GM18519 (cell line): ENCODE data around the gene WDR91.
A peak's percentile ranks its signal among the peaks of the same experiment; 100 is the strongest.

ENCODE experiments used
- ATAC-seq: cut with Tn5 transposase; IDR thresholded peaks from one replicate; pipeline ENCODE4 v1.9.1; 2021; ENCODE audit warnings: mild to moderate bottlenecking, moderate library complexity; ENCODE audit not compliant: unreplicated experiment, low FRiP score

The WDR91 gene

DNA sequence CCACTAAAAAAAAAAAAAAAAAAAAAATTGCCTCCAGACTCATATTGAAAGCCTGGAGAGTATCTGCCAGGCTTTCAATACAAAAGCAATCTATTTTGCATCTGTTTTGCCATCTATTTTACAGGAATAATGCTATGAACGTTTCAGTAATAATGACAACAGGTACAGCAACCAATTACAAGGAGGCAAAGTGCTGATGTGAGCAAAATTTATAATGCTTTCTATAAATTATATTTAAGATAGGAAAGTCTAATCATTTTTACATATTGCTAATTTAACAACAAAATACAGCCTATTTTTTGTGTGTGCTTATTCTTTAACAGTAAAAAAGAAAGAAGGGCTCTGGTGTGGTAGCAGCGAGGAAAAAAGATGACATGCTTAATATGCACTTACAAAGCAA lies 10.0 kb downstream of the WDR91 start:
- no peak for ATAC-seq

DNA sequence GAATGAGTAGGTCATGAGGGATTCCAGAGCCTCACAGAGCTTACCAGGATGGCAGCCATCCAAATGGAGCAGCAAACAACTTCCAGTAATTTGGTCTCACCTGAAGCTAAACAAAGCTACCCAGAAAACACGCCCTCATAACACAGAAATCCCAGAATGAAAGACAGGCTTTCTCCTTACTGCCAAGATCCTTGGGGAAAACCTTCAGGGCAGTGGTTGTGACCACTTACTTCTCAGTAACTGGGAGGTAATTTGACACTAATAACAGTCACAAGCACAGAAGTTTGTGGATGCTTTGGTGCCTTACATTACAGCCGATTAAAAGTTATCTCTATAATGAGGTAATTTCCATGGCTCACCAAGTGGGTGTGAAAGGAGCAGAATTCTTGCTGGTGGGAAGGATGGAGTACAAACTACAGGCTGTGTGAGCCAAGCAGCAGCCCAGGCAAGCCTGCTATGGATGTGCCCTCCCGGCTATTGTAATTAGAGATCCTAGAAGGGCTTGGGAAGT lies 10.4 kb downstream of the WDR91 start:
- ATAC-seq, result no peak

DNA sequence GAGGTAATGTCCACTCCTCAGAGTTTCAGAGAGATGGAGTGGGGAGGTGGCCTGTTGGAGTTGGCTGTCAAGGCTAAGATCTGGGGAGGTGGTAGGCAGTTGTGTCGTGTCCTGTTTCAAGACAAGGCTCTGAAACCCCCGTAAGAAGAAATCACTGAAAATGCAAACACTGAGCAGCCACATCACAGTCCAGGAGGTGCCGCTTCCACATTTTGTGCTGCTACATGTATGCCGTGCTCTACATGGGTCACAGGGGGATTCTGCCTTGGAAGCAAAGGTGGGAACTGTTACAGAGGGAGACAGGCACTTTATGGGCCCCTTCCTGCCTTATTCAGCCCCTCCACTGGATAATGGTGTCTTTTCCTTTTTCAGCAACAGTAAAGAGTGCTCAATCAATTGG lies 11.9 kb downstream of the WDR91 start:
- no peak for ATAC-seq

DNA sequence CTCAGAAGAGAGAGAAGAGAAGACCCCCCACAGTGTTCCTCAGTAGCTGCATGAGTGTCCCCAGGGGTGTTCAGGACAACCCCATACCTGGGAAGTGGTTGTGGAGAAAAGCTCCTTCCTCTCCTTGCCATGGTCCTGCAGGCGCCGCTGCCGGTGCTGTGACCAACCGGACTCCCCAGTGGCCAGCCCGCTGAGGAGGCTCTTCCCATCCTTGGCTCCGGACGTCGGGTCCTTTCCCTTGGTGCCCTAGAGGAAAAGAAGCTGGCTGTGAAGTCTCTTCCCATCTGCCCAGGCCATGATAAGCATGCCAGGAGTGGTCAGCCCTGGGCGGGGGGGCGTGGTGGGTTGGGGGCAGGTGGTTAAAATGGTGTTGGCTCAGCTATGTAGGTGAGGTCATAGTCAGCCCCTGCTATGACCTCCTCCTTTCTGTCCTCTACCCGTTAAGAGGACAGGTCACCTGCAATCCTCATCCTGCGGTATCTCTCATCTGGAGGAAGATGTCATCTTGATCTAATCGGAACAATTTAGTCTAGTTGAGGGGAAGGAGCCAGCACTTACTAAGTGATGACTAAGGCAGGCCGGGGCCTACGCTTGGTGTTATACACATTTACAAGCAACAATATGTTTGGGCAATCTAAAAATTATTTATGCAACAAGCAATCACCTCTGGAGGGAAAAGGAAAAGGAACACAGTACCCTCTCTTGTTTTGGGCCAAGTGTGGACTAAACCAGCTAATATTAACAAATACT lies 13.2 kb downstream of the WDR91 start:
- no peak for ATAC-seq

DNA sequence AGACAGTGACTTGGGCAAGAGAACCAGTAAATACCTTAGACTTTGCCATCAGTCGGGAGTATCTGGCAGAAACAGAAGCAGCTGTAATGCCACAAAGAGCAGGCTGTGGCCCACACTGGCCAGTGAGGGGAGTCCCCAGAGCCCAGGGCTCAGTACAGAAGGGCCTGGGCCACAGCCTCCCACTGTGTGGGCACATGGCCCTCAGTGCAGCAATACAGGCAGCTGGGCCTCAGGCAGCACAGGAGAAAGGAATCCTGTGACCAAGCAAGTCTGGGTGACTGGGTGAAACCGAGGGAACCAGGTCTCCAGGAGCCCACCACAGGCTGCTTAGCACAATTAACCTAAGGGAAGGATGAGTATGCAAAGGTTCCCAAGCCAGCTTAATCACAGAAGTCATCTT lies 14.0 kb downstream of the WDR91 start:
- no peak for ATAC-seq

DNA sequence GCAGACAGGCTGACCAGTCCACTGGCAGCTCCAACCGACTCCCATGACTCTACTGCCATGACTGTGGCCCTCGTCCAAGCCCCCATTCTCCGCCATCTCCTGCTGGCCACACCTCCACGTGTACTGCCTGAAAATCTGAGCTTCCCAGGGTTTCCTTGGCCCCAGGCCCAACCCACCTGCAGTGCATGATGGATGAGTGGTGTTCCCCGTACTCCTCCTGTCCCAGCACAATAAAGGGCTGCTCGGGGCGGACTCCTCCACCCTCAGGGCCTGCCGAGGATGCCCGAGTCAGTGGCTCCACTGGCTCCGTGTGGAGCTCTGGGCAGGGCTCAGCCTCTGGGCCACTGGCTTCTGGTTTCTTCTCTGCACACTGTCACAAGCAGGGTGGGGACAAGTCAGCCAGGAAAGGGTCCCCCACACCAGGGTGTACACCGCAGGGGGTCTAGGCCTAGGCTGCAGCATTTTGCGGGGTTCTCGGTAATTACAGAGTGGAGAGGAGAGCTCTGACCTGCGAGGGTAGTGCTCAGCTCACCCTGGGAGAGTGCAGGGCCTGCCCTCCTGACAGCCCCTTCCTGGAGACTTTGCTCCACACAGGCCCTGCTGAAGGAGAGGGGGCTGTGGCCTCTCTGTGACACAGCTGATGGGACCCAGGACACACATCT lies 15.2 kb downstream of the WDR91 start:
- no peak for ATAC-seq

DNA sequence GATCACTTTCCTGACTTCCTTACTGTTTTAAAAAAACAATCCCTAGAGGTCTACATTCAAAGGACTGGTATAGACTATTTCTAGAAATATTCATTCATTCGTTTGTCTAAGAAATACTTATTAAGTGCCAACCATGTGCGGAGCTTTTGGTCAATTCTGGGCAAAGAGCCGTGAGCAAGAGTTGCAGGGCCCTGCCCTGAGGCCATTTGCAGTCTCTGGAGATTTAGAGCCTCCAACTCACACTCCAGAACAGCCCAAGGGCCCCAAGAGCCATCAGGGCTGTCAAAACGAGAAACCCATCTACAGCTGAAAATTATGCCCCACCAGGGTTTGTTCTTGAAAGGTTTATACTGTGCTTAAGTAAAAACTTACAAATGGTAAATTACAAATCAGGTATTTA lies 16.2 kb downstream of the WDR91 start:
- ATAC-seq, result no peak

DNA sequence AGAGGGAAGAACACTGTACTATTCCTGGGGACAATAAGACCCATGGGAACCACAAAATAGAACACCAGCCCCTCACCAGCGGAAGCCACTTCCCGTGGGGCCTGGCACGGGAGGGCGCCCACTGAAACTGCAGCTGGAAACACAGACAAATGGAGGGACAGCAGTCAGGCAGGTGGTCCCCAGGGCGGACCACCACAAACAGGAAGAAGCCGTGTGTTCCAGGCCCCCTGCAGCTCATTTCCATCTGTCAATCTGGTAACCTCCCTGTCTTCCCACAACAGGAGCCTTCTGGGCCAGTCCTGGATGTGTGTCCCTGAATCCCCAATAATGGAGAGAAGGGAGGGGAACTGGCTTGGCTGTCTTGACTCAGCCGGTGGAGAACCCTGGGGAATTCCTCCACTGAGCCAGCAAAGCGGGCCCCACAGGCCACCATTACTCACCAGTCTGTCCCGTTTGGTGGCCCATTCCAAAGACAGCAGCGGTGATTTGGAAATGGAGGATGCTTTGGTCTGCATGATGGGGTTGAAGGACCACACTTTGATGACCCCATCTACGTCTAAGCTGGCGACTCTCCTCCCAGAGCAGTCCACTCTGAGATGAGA lies 16.7 kb downstream of the WDR91 start:
- no peak for ATAC-seq

DNA sequence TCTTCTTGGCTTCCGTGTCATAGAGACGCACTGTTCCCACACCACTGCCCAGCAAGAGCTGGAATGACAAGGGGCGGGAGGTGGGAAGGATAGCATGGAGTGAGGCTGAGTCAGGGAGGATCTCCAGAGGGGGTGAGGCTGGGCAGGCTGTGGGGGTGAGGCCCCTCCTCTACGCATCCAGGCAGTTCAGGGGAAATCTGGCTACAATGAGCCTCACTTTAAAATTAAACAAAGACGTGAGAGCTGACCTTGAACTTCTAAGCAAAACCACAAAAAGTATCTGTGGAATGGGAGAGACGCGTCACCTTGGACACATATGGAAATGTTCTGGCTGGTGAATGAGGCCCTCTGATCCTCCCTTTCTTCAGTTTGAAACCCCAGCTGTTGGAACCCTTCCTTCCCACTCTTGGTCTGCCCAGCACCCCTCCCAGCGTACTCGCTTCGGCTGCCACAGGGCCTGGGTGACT lies 17.7 kb downstream of the WDR91 start:
- no peak for ATAC-seq

DNA sequence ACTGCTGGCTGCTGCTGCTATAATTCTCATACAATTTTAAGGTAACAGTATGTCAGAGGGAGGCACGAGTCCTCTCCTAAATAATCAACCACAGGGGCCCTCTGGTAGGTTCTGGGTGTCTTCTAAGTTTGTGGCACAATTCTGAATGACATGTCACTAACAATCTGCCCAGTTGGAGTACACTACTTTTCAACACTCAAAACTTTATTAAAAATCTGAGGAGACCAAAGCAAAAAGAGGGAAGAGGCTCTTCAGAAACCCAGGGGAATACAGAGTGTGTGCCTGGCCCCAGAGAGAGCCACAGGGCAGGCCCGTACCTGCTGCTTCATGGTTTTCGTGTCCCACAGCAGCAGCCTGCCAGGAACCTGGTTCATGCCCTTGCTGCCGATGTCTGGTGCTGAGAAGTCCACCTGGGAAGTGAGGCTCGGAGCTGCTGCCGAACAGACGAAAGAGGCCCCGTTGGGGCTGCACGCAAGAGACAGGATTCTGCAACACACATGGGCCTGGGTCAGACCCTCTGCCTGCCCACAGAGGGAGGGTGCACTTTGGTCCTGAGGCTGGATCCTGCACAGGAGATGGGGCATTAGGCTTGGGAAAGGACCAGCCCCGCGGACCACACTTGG lies 18.3 kb downstream of the WDR91 start:
- ATAC-seq, result no peak

DNA sequence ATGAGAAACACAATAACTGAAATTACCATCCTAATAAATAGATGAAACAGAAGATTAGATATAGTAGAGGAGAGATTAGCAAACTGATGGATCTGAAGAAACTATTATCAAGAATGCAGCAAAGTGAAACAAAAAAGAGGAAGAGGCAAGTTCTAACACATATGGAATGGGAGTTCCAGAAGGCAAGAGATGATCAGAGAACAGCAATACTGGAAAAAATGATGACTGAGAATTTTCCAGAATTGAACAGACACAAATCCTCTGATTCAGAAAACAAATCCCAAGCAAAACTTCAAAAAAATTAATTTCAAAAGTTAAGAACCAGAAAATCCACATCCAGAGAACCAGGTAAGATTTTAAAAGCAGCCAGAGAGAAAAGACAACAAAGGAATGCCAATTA lies 20.6 kb downstream of the WDR91 start:
- ATAC-seq, result no peak

DNA sequence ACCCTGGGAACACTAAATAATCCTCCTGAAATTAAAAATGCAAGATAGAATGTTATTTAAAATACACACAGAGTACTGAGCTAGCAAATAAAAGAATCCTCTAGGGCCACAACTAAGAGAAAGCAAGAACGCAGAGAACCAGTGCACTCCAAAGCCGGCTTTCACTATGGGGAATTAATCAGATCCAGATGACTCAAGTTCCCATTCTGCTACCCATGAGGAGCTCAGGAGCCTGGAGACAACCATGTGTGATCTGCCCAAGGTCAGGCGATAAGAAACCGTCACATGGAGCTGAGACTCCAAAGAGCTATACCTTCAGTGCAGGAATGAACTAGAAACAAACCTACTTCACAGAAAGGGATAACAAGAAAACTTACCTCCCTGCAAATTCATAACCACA lies 21.4 kb downstream of the WDR91 start:
- no peak for ATAC-seq

DNA sequence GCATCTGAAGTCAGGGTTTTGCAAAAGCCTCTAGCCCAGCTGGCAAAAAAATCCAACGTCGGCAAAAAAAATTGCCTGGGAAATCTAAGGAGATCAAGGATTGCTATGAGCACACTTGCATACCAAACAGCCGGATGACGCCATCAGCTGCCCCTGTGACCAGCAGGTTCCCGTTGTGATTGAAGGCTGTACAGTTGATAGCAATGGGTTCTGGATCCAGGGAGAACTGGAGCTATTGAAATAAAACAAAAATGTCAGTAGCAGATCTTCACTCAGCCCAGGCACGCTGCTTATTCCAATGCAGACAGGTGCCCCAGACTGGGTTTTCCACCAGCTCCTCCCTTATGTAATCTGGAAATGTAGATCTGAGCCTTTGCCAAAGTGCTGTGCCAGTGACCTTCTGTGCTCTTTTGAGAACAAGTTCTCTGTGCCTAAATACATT lies 22.1 kb downstream of the WDR91 start:
- ATAC-seq, result no peak

DNA sequence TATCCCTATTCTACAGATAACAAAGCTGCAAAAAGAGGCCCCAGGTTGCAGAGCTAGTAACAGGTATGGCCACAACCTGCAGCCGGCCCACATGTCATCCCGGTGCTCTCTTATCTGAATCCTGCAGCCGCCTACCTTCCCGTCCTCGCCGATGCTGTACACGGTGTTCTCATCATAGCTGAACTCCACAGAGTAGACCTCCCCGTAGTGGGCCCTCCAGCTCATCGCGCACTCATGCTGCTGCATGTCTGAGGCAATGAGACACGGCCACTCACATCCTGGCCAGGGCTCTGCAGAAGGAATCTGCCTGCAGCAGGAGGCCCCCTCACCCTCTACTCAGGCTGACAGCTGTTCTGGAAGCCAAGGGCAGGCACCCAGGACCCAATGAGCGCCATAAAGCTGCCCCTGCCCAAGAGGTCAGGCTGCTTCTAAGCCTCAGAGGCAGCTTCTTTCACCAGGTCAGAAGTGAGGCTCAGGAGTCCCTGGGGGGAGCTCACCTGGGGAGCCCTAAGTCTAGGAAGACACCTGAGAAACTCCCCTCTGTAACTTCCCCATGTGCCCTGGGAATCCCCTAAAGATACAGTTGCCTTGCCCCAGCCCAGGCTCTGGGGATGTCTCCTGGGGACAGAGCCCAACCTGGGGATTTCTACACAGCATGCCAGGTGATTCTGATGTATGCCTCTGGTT lies 22.9 kb downstream of the WDR91 start:
- ATAC-seq, result no peak

DNA sequence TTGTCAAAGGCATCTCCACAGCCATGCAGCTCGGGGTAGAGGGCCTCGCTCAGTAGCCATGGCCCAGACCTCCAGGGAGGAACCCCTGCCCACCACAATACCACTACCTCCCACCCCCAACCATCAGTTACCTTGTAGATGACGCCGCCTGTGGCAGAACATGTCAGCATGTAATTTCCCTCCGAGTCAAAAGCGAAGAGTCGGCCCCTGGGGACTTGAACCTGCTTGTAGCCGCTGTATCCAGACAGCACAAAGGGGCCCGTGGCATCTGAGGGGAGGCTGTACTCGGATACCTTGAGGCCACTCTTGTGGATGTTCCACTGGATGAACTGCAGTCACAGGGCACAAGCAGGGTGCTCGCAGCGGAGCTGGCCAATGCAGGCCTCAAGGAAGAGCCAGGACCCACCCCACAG lies 24.5 kb downstream of the WDR91 start:
- peak; percentile 53 for ATAC-seq

DNA sequence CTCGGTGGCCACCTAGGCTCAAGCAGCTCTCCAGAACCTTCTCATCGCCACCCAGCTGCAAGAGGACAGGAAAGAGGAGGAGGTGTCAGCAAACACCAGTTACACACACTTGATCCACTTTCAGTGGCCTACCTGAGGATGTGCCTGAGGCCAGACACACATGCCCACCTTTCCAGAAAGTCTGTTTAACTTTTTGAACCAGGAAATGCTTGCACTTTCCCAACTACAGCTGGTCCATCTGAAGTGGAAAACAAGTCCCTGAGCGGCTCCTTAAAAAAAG lies 25.1 kb downstream of the WDR91 start:
- no peak for ATAC-seq

DNA sequence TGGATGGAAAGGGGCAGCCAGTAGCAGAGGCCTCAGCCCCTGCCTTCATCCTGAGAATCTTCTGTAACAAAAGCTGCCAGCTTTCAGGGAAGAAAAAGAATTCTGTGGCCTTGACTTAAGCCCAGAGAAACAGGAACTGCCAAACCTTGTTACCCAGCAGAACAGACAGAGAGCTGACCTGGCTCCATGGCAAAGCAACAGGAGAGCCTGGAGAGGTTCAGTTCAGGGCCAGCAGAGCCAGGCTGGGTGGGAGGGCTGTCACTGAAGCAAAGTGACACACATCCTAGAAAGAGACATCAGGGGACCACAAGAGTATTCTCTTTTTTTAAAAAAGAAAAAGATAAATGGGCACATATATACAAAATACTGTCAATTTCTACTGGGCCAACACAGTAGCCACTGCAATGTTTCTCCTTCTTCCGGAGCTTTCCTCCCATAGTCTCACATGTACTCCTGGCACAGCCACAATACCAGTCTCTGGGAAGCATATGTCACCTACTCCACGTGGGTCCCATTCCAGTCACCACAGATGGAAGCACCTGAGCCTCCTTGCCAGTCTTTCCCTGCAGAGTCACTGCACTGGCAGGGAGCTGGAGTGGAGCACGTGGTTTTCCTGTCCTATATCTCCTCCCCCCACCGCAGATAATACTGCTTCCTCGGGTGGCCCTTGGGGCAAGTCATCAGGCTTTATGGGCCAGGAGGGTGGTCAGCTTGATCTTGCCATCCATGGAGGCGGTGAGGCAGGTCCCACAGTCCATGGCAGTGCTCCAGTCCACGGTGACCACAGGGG lies 25.7 kb downstream of the WDR91 start:
- ATAC-seq, result no peak

DNA sequence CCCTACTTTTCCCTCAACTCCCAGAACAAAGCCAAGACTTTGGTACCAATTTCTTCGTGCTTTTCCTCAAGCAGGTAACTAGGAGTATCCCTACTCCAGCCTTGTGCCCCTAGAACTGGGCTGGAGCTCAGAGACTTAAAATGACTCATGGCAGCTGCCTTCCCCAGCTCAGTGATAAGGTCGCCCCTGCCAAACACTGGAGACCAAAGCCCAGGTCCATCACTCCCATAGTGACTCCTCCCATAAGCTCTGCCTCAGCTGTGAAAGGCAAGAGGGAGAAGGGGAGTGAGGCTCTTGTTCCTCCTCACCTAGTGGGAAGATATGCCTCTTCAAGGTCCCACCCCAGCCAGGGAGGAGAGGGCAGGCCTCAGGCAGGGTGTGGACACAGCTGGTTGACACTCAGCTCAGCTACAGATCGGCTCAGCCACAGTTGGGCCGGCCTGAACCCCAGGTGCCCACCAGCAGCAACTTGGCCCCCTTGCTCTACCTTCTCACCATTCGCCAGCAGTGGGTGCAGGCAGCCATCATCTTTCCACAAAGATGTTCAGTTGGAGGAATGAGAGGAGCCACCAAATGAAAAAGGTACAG lies 27.0 kb downstream of the WDR91 start:
- no peak for ATAC-seq

DNA sequence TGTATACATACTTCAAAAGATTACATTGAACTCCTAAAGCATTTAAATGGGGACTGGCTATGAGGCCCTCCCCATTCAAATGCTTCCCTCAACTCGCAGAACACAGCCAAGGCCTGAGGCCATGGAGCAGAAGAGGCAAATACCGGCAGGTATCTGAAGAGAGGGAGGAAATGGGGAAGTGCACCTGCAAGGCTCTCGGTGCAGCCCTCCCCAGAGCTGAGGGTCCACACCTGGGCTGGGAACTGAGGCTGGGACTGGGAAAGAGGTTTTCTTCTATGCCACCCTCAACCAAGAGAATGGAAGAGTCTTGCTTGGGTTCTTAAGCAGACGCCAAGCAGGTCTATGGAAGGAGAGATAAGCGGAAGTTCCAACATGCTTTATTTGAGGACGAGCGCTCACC lies 27.8 kb downstream of the WDR91 start:
- no peak for ATAC-seq
